WTC11 (cell line): Measurements from ENCODE around the gene BMPR2.

ENCODE experiments used
- ATF6 ChIP-seq: sonication (generic); formaldehyde crosslinking; IDR thresholded peaks from 2 replicates; pipeline ENCODE4 v1.8.1; 2023; ENCODE audit warnings: mild to moderate bottlenecking, missing genetic modification reagents
- PRDM15 ChIP-seq: sonication (generic); formaldehyde crosslinking; IDR thresholded peaks from 2 replicates; pipeline ENCODE4 v1.8.0; 2022; ENCODE audit warnings: missing genetic modification reagents

- TF ChIP-seq ATF6: no peak
- no peak for TF ChIP-seq PRDM15 (CRISPR knock-in tag)
These were observed 74.7 kb downstream of the BMPR2 start for GRCh38 chr2:202450785-202451184.
